ENCODE measurements around the gene GATA1.

Gene GATA1

GRCh38 chrX:48785540-48786214 is 713 bp upstream of the GATA1 start:
- no peak for DNase-seq

- no peak for DNase-seq
These were observed 575 bp downstream of the GATA1 start for GRCh38 chrX:48786825-48787504.

GRCh38 chrX:48787505-48788443 is 1.4 kb downstream of the GATA1 start:
- DNase-seq: no peak

GRCh38 chrX:48789366-48790220 is 3.2 kb downstream of the GATA1 start:
- no peak for DNase-seq

- DNase-seq: no peak
These were observed 4.1 kb downstream of the GATA1 start for GRCh38 chrX:48790477-48790876.

- DNase-seq: no peak
These were observed 4.9 kb downstream of the GATA1 start for GRCh38 chrX:48791063-48791820.

GRCh38 chrX:48792219-48792618 is 5.8 kb downstream of the GATA1 start:
- no peak for DNase-seq

GRCh38 chrX:48793935-48794334 is 7.5 kb downstream of the GATA1 start:
- DNase-seq: no peak

DNA sequence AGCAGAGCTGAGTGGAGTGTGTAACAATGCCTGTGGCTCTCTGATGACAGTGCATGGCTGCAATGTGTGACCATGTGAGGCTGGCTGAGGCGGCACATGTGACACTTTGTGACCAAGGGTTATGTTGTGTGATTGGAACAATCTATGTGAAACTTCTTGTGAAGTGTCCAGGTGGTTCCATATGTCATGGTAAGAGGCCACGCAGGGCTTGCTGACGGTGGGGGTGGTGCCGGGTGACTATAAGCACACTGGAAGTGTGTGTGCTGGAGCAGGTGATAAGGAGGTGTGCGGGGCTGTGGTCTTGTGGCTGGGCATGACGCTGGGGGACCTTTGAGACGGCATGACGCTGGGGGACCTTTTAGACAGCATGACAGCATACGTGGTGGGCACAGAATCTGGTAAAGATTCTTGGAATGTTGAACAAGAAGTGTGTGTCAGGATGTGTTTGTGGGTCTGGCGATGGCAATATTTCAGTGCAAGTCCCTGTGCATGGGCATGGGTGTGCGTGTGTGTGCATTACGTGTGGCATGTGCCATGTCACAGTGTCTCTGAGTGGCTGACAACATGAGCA is 8.0 kb downstream of the GATA1 start:
- no peak for DNase-seq

GRCh38 chrX:48794911-48795515 is 8.6 kb downstream of the GATA1 start:
- DNase-seq: no peak

DNA sequence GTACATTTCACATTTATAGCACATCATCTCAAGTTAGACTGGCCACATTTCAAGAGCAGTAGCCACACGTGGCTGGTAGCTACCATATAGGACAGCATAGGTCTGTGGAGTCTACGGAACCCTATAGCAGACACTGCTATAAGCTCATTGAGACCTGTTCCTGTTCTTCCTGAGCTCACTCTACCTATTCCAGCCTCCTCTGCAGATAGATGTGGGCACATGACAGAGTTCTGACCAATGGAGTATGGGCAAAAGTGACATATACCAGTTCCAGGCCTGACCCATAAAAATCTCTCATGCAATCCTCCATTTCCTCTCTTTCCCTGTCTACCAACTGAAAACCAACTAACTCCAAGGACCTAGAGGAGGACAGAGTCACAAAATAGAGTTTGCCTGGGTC is 11.9 kb downstream of the GATA1 start:
- DNase-seq: no peak

DNA sequence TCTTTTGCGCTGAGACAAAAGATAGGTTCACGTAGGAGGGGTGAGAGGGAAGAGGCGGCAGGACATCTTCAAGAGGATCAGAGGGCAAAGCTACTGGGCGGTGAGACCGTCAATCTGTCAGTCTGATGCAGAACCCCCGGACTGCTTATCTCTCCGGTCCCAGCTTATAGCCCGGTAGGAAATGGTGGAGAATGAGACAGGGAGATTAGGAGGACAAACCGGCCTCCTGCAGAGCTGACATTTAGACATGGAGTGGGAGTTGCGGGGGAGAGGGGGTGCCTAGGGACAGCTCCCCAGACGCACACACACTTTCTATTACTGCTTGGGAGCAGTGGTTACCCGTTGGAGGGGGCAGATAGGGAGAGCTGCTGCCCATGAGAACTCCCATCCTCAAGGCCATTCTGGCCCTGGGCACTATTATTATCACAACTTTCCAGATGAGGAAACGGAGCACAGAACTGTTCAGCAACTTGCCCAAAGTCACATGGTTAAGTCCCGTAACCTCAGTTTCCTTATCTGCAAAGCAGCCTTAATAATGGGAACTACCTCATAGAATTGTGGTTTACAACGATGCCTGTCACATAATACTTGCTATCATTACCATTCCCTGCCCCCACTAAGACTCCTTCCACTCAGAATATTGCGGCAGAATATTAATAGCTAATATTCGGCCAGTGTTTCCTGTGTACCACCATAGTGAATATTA is 14.3 kb downstream of the GATA1 start:
- DNase-seq: peak; percentile 11

DNA sequence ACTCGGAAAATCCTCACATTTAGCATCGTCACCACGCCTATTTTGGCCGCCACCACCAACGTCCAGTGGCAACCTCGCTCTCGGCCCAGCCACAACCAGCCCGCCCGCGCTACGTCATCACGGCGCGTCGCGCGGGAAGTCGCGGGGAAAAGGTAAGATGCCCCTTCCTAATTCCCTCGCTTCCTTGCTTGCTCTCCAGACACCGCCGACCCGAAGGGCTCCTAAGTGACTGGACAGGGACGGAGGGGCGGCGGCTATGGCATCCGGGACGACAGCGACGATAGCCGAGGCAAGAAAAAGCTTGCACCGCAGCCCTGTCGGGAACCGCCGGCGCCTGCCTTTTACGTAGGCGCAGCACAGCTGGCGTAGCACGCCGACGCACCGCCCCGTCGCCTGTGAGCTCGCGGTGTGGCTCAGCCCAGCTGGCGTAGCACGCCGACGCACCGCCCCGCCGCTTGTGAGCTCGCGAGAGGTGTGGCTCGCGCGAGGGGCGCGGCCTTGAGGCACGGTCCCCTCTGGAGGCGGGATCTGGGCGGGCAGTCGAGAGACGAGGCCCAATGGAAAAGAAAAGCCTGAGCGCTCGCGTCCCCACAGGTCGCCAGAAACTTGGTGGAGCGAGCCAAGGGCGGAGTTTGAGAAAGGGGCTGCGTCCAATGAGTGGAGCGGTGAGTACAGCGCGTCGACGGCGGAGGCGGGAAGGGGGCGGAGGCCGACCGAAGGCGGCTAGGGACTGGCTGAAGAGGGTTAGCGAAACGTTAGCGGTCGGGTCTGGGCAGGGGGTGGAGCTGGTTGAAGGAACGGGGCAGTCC is 15.1 kb downstream of the GATA1 start, which contains the start of gene HDAC6:
Gene HDAC6, plus strand, starts transcription at position 788 of the 809 bp plus-strand sequence. CDS start 626 bp downstream, outside the sequence.
- DNase-seq: peak; percentile 98

DNA sequence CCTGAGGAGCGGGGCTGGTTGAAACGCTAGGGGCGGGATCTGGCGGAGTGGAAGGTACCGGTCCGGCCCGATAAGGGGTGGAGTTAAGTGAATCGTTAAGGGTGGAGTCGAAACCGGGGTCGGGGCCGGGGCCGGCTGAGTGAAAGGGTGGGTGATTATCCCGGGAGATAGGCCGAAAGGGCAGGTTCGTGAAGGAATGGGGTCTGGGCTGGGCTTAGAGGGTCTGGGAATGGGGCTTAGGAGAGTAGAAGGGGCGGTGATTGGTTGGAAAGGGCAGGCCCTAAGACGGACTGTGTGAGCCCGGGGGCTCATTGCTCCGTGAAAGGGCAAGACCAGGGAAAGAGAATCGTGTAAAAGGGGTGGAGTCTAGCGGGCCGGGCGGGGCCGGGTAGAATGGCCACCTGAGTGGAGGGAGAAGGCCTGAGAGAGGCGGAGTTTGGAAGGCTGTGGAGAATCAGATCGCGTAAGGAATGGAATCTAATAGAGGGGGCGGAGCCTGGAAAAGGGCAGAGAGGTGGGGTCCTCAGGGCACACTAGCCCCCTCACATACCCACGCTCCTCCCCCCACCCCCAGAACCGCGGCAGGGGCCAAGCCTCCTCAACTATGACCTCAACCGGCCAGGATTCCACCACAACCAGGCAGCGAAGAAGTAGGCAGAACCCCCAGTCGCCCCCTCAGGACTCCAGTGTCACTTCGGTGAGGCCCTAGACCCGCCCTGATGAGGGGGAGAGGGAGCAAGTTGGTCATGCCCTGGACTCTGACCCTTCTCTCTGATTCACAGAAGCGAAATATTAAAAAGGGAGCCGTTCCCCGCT is 15.9 kb downstream of the GATA1 start:
- DNase-seq: peak; percentile 89

GRCh38 chrX:48802905-48803200 is 16.5 kb downstream of the GATA1 start:
- no peak for DNase-seq

DNA sequence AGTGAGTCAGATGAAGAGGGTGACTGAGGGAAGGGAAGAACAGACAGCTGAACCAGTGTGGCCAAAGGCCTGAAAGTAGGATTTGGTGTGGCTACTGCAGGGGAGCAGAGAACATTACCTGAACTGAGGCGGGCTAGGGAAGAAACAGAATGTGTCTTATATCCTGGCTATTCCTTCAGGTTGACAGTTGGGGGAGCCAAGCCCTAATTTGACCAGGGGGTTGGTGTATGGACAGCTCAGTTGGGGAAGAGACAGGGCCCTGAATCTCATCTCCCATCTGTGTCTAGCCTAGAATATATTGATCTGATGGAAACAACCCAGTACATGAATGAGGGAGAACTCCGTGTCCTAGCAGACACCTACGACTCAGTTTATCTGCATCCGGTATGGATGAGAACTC is 19.7 kb downstream of the GATA1 start:
- DNase-seq: no peak

- DNase-seq: no peak
These were observed 27.3 kb downstream of the GATA1 start for GRCh38 chrX:48813644-48814043.

DNA sequence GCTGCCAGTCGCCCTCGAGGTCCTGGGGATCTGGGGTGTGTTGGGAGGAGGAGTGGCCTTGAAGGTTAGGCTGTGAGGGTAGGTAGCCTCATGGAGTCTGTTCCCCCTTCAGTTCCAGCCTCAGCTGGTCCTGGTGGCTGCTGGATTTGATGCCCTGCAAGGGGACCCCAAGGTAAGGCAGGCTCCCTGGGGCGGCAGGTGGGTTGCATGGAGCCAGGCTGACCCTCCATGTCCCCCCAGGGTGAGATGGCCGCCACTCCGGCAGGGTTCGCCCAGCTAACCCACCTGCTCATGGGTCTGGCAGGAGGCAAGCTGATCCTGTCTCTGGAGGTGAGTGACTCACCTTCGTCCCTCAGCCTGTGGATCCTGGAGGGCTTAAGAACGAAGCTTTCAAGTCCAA is 28.3 kb downstream of the GATA1 start:
- DNase-seq: no peak

- no peak for DNase-seq
These were observed 28.9 kb downstream of the GATA1 start for GRCh38 chrX:48815266-48815665.

Data from NCI-H146 (cell line).